IMR-90 (cell line): Measurements from ENCODE around the gene POLR1D. TPM values are rescaled to one million over a fixed set of nuclear protein-coding genes. Genes with fewer than 3 reads are reported as not detected.

ENCODE experiments used
- ATAC-seq: fragments of 200-7000 bp; cut with Tn5 transposase; 2 replicates; pipeline ENCODE4 v1.9.1; 2020; ENCODE audit warnings: low read depth, mild to moderate bottlenecking, moderate library complexity
- BruUV-seq: library from RNA; stranded (reverse); fragments of 400-500 nt; replicated peaks from 2 replicates; lab custom pipeline; 2021; lab: Mats Ljungman, UMichigan
- CTCF ChIA-PET: fragments of 300-600 bp; formaldehyde crosslinking; extraction: SDS; loops from one replicate; lab custom pipeline; 2021; ENCODE audit warnings: antibody characterized with exemption; lab: Yijun Ruan, JAX
- POLR2A ChIA-PET: fragments of 300-600 bp; sonication (Branson Sonifier 250); formaldehyde crosslinking; loops from one replicate; lab custom pipeline; 2022; ENCODE audit warnings: antibody characterized with exemption; ENCODE audit not compliant: unreplicated experiment; lab: Charles Lee
- DNase-seq: peaks from one replicate; pipeline ENCODE4 v3.0.0; 2013
- H2AFZ ChIP-seq: replicated peaks from 2 replicates; pipeline ENCODE3; 2013; ENCODE audit warnings: low read length, mild to moderate bottlenecking; ENCODE audit not compliant: poor library complexity
- H2AK5ac ChIP-seq: 2 replicates; pipeline ENCODE4 v1.6.1; 2013; ENCODE audit warnings: low read depth, low read length, inconsistent platforms
- H2AK9ac ChIP-seq: replicated peaks from 2 replicates; pipeline ENCODE3; 2013; ENCODE audit warnings: mild to moderate bottlenecking, low read depth, low read length, moderate library complexity; ENCODE audit not compliant: poor library complexity
- H2BK120ac ChIP-seq: 2 replicates; pipeline ENCODE4 v1.6.1; 2013; ENCODE audit warnings: low read depth, low read length, inconsistent platforms
- H2BK15ac ChIP-seq: 3 replicates; pipeline ENCODE4 v1.6.1; 2013; ENCODE audit warnings: low read depth, low read length, inconsistent platforms
- H2BK20ac ChIP-seq: 2 replicates; pipeline ENCODE4 v1.6.1; 2013; ENCODE audit warnings: low read depth, mild to moderate bottlenecking, inconsistent platforms, low read length, moderate library complexity
- H2BK5ac ChIP-seq: 2 replicates; pipeline ENCODE4 v1.6.1; 2013; ENCODE audit warnings: mild to moderate bottlenecking, low read depth, low read length, inconsistent platforms; ENCODE audit not compliant: poor library complexity, severe bottlenecking
- H3K14ac ChIP-seq: replicated peaks from 2 replicates; pipeline ENCODE4 v1.6.1; 2013; ENCODE audit warnings: low read depth, low read length, inconsistent platforms
- H3K18ac ChIP-seq: 2 replicates; pipeline ENCODE4 v1.6.1; 2013; ENCODE audit warnings: low read depth, low read length, control low read depth
- H3K23ac ChIP-seq: 2 replicates; pipeline ENCODE4 v1.6.1; 2013; ENCODE audit warnings: low read depth, low read length, inconsistent platforms
- H3K27ac ChIP-seq: 2 replicates; pipeline ENCODE4 v1.5.1; 2013; ENCODE audit warnings: mild to moderate bottlenecking, control low read depth, low read length; ENCODE audit not compliant: insufficient read depth
- H3K27me3 ChIP-seq: 2 replicates; pipeline ENCODE4 v1.6.1; 2013; ENCODE audit warnings: low read length; ENCODE audit not compliant: control insufficient read depth, insufficient read depth
- H3K36me3 ChIP-seq: 2 replicates; pipeline ENCODE4 v1.6.1; 2013; ENCODE audit warnings: low read length, mixed read lengths; ENCODE audit not compliant: control insufficient read depth, insufficient read depth
- H3K4ac ChIP-seq: 2 replicates; pipeline ENCODE4 v1.6.1; 2013; ENCODE audit warnings: low read depth, low read length, inconsistent platforms
- H3K4me1 ChIP-seq: 2 replicates; pipeline ENCODE4 v1.6.1; 2013; ENCODE audit warnings: low read length, mixed read lengths; ENCODE audit not compliant: control insufficient read depth, insufficient read depth
- H3K4me2 ChIP-seq: 2 replicates; pipeline ENCODE4 v1.6.1; 2013; ENCODE audit warnings: low read depth, mild to moderate bottlenecking, control low read depth, low read length, moderate library complexity
- H3K4me3 ChIP-seq: 2 replicates; pipeline ENCODE4 v1.5.1; 2013; ENCODE audit warnings: low read depth, mild to moderate bottlenecking, control low read depth, low read length, moderate library complexity; ENCODE audit not compliant: insufficient read depth
- H3K56ac ChIP-seq: 2 replicates; pipeline ENCODE4 v1.6.1; 2013; ENCODE audit warnings: low read length, inconsistent platforms; ENCODE audit not compliant: insufficient read depth; ENCODE audit errors: extremely low read depth
- H3K79me1 ChIP-seq, 2 experiments: 2 replicates each; pipeline ENCODE4 v1.6.1; 2013; ENCODE audit warnings: low read length in 2 of 2, inconsistent platforms in 1 of 2, low read depth in 1 of 2
- H3K9ac ChIP-seq: 2 replicates; pipeline ENCODE4 v1.6.1; 2013; ENCODE audit warnings: low read depth, low read length, control low read depth
- H3K9me1 ChIP-seq: 2 replicates; pipeline ENCODE4 v1.6.1; 2013; ENCODE audit warnings: low read length, inconsistent platforms; ENCODE audit not compliant: insufficient read depth
- H3K9me3 ChIP-seq: 2 replicates; pipeline ENCODE4 v1.6.1; 2013; ENCODE audit warnings: low read length; ENCODE audit not compliant: control insufficient read depth, insufficient read depth
- H4K20me1 ChIP-seq: 2 replicates; pipeline ENCODE4 v1.6.1; 2013; ENCODE audit warnings: low read length, inconsistent platforms; ENCODE audit not compliant: insufficient read depth
- H4K5ac ChIP-seq: 2 replicates; pipeline ENCODE4 v1.6.1; 2013; ENCODE audit warnings: mild to moderate bottlenecking, low read depth, low read length, control low read depth
- H4K8ac ChIP-seq, 2 experiments: 2 replicates each; pipeline ENCODE4 v1.6.1; 2013; ENCODE audit warnings: low read depth in 2 of 2, low read length in 2 of 2, control low read depth in 1 of 2, inconsistent platforms in 1 of 2
- H4K91ac ChIP-seq: 2 replicates; pipeline ENCODE4 v1.6.1; 2013; ENCODE audit warnings: low read depth, low read length, inconsistent platforms; ENCODE audit not compliant: insufficient read depth
- BHLHE40 ChIP-seq: fragments of 150-350 bp; IDR thresholded peaks from 2 replicates; pipeline ENCODE4 v1.6.1; 2016; ENCODE audit warnings: mild to moderate bottlenecking, low read depth, low read length
- CEBPB ChIP-seq: IDR thresholded peaks from 2 replicates; pipeline ENCODE4 v1.6.1; 2012; ENCODE audit warnings: low read depth, low read length, improper control_type of control experiment
- CHD1 ChIP-seq: IDR thresholded peaks from 2 replicates; pipeline ENCODE4 v1.6.1; 2012; ENCODE audit warnings: low read depth, low read length, improper control_type of control experiment
- FOS ChIP-seq: fragments of 150-350 bp; IDR thresholded peaks from 2 replicates; pipeline ENCODE4 v1.6.1; 2016; ENCODE audit warnings: low read depth, low read length
- MAFK ChIP-seq: IDR thresholded peaks from 2 replicates; pipeline ENCODE4 v1.6.1; 2012; ENCODE audit warnings: low read depth, low read length, improper control_type of control experiment
- MXI1 ChIP-seq: IDR thresholded peaks from 2 replicates; pipeline ENCODE4 v1.6.1; 2012; ENCODE audit warnings: low read depth, mild to moderate bottlenecking, low read length, moderate library complexity, borderline replicate concordance
- NFE2L2 ChIP-seq: fragments of 150-350 bp; IDR thresholded peaks from 2 replicates; pipeline ENCODE4 v1.6.1; 2016; ENCODE audit warnings: low read depth, mild to moderate bottlenecking, low read length
- POLR2A ChIP-seq: IDR thresholded peaks from 2 replicates; pipeline ENCODE4 v1.6.1; 2012; ENCODE audit warnings: mild to moderate bottlenecking, low read depth, low read length
- RAD21 ChIP-seq: IDR thresholded peaks from 2 replicates; pipeline ENCODE4 v1.6.1; 2012; ENCODE audit warnings: low read length, improper control_type of control experiment
- RCOR1 ChIP-seq: IDR thresholded peaks from 2 replicates; pipeline ENCODE4 v1.6.1; 2012; ENCODE audit warnings: mild to moderate bottlenecking, low read length, improper control_type of control experiment; ENCODE audit not compliant: insufficient replicate concordance
- RFX5 ChIP-seq: IDR thresholded peaks from 2 replicates; pipeline ENCODE4 v1.8.0; 2012; ENCODE audit warnings: low read depth, mild to moderate bottlenecking, low read length, moderate library complexity
- SMC3 ChIP-seq: fragments of 150-350 bp; IDR thresholded peaks from 2 replicates; pipeline ENCODE4 v1.6.1; 2016; ENCODE audit warnings: low read depth, mild to moderate bottlenecking, antibody characterized with exemption, low read length, moderate library complexity
- dilution Hi-C: fragments of 300-500 bp; cut with HindIII; formaldehyde crosslinking; loops from one replicate; pipeline ENCODE4 v1.14.3; 2018; ENCODE audit warnings: low sequenced_read_pairs; ENCODE audit not compliant: unreplicated experiment
- in situ Hi-C: fragments of 300-500 bp; cut with MboI; formaldehyde crosslinking; loops from 3 replicates; pipeline ENCODE4 v1.14.3; 2019; ENCODE audit warnings: low sequenced_read_pairs, inconsistent platforms, mixed read lengths
- intact Hi-C: fragments of 100-400 bp; cut with micrococcal nuclease; formaldehyde crosslinking; loops from 2 replicates; pipeline ENCODE4 v1.10.0; 2022
- polyA plus RNA-seq, 3 experiments: library from polyadenylated mRNA; depleted of rRNA; stranded (reverse); fragments of >200 nt; gene quantifications; 2 replicates each; pipeline ENCODE4 v1.2.3, GENCODE V29; 2012; ENCODE audit warnings: low replicate concordance in 1 of 3
- total RNA-seq: library from RNA; depleted of rRNA; stranded (reverse); fragments of >200 nt; gene quantifications from 2 replicates; pipeline ENCODE4 v1.2.3, GENCODE V29; 2012
- TF ChIP-seq, protein P1 (sequence below): fragments of 150-350 bp; IDR thresholded peaks from 2 replicates; pipeline ENCODE4 v1.6.1; 2016; ENCODE audit warnings: low read depth, mild to moderate bottlenecking, low read length, moderate library complexity, borderline replicate concordance

The POLR1D gene
- total and polyA plus RNA-seq, 2 of the 4 experiments (the other 2 are of a cell fraction), result 65.4 to 110 TPM

DNA sequence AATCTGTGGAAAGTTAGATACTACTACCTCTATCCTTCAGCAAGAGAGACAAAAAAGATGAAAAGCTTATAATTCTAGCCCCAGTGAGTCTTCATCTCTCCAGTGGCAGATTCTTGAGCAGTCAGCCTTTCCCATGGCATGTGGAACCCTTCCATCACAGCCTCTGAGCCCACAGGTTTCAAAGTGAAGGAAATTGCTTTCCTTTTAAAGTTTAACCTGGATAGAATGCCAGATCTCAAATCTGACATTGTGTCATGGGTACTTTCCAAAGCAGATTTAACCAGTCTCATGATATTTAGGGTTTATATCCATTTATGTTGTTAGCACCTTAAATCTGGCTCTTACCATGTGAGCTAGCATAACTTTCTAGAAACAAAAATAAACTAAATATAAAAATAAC, 39.3 kb downstream of the POLR1D start:
- H2BK5ac ChIP-seq, result no peak overlapping the region
- H3K4ac ChIP-seq, result no peak overlapping the region
- no peak overlapping the region for H2BK20ac ChIP-seq
- no peak overlapping the region for H2AK9ac ChIP-seq
- peaks cover 5% of the 10 kb centered on the region for H3K4me1 ChIP-seq
- H3K4me3 ChIP-seq, result no peak overlapping the region
- no peak overlapping the region for H2AK5ac ChIP-seq
- H3K14ac ChIP-seq, result no peak overlapping the region
- H4K8ac ChIP-seq, result no peak overlapping the region
- H4K20me1 ChIP-seq, result no peaks in the 10 kb centered on the region; the same call in 1 of the 2 replicates
- CTCF ChIA-PET, result no interaction called here
- H4K5ac ChIP-seq, result no peak overlapping the region
- no peak for DNase-seq
- no peak overlapping the region for H2AFZ ChIP-seq
- peaks cover 10% of the 10 kb centered on the region; the same call in 1 of the 2 replicates for H3K9me1 ChIP-seq
- no peak overlapping the region for H2BK120ac ChIP-seq
- in situ Hi-C loops (no loop called here), dilution Hi-C loops (no loop called here), intact Hi-C loops (no loop called here)
- peaks cover 4% of the 10 kb centered on the region for H3K36me3 ChIP-seq
- ATAC-seq, result no peak
- no TSS peak for BruUV-seq
- H3K18ac ChIP-seq, result no peak overlapping the region
- no peak overlapping the region for H2BK15ac ChIP-seq
- no peak overlapping the region for H3K27ac ChIP-seq
- TF ChIP-seq CEBPB (no peak), POLR2A (no peak), BHLHE40 (no peak), MAFK (no peak), RFX5 (no peak), FOS (no peak), NFE2L2 (no peak), SMC3 (no peak), MXI1 (no peak), RCOR1 (no peak), CHD1 (no peak), RAD21 (no peak)
- TF ChIP-seq, protein P1, sequence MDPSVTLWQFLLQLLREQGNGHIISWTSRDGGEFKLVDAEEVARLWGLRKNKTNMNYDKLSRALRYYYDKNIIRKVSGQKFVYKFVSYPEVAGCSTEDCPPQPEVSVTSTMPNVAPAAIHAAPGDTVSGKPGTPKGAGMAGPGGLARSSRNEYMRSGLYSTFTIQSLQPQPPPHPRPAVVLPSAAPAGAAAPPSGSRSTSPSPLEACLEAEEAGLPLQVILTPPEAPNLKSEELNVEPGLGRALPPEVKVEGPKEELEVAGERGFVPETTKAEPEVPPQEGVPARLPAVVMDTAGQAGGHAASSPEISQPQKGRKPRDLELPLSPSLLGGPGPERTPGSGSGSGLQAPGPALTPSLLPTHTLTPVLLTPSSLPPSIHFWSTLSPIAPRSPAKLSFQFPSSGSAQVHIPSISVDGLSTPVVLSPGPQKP, result no peak
- H3K56ac ChIP-seq, result no peak overlapping the region
- H3K23ac ChIP-seq, result no peak overlapping the region
- no peaks in the 10 kb centered on the region for H3K27me3 ChIP-seq
- H3K79me1 ChIP-seq, result peaks cover 28 to 40% of the 10 kb centered on the region in 2 experiments
- H4K91ac ChIP-seq, result no peak overlapping the region
- H3K9ac ChIP-seq, result no peak overlapping the region
- H3K9me3 ChIP-seq, result no peaks in the 10 kb centered on the region
- POLR2A ChIA-PET, result no interaction called here
- no peak overlapping the region for H3K4me2 ChIP-seq
